Stimulated activated CD8-positive, alpha-beta memory T cell treated with anti-CD3 and anti-CD28 coated beads, Interleukin-4, amount 100 ng/mL, for 4 hours (primary cell): ENCODE results near the gene CAPN5.
"Not testable (repeated sequence)": the region's sequence is repeated elsewhere in the genome, so short reads cannot be mapped to it uniquely, and the experiment has no call there.

Experiments used
- DNase-seq, 2 donors: peaks; one replicate each; pipeline ENCODE4 v3.0.0-alpha.2; 2020; ENCODE audit warnings: low read depth in 2 of 2, low spot score in 1 of 2

CAPN5 gene

DNA sequence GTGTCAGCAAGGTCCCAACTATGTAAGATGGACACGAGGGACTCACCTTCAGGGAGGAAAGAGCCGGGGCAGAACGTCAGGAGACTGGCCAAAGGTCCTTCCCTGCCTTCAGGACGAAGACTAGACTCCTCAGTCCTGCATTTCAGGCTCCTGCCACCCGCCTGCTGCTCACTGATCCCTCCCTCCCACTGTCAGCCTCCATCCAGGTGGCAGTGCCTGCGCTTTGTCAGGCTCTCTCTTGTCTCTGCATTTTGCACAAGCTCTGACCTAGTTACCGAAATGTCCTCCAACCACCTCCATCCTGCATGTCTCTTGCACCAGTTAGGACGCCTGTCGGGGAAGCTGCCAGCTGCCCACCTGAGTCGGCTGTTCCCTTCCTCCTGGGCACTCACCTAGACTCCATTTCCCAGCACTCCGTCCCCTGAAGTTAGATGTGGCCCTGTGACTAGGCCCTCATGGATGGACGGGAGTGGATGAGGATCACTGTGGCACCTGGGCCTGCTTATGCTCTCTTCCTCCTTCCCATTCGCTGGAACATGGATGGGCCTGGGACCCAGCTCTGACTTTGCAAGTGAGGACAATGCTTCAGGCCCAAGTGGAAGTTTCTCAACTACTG, 24.6 kb upstream of the CAPN5 start:
- no peak for DNase-seq

DNA sequence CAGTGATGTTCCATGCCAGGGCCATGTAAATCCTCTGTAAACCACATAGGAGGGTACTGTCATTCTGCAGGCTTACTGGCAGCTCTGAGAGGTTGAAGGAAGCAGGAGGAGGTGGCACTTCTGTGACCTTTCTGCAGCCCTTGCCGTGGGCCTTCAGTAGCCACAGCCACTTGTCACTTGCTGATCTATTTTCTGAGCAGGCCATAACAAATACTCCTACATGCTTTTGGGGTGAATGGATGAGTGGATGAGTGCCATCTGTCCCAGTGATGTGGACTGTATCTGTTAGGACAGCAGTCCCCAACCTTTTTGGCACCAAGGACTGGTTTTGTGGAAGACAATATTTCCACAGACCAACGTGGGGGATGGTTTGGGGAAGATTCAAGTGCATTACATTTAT, 22.4 kb upstream of the CAPN5 start:
- DNase-seq = no peak

DNA sequence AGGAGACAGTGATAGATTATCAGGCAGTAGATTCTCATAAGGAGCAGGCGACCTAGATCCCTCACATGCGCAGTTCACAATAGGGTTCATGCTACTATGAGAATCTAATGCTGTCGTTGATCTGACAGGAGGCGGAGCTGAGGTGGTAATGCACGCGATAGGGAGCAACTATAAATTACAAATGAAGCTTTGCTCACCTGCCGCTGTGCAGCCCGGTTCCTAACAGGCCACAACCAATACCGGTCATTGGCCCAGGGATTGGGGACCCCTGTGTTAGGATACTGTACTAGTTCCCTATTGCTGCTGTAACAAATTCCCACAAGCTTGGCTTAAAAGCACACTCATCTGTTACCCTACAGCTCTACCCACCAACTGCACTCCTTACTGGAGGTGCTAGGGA, 21.9 kb upstream of the CAPN5 start:
- DNase-seq = no peak

DNA sequence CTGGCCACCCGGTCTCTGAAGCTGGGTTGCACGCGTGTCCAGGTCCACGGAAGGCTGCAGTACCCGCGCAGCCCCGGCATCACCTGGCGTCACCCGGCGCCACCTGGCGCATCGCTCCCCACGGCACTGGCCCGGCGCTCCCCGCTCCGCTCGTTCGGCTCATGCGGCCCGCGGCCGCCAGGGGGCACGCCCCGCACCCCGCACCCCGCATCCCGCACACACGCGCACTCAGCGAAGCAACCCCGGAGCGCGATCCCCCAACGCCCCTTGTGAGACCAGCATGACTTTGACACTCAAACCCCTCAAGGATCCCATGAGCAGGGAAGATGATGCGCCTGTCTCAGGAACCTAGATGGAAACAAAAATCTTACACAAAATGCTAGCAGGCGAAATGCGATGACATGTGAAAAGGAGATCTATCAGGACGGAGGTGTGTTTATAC, 20.7 kb upstream of the CAPN5 start:
- DNase-seq = no peak

DNA sequence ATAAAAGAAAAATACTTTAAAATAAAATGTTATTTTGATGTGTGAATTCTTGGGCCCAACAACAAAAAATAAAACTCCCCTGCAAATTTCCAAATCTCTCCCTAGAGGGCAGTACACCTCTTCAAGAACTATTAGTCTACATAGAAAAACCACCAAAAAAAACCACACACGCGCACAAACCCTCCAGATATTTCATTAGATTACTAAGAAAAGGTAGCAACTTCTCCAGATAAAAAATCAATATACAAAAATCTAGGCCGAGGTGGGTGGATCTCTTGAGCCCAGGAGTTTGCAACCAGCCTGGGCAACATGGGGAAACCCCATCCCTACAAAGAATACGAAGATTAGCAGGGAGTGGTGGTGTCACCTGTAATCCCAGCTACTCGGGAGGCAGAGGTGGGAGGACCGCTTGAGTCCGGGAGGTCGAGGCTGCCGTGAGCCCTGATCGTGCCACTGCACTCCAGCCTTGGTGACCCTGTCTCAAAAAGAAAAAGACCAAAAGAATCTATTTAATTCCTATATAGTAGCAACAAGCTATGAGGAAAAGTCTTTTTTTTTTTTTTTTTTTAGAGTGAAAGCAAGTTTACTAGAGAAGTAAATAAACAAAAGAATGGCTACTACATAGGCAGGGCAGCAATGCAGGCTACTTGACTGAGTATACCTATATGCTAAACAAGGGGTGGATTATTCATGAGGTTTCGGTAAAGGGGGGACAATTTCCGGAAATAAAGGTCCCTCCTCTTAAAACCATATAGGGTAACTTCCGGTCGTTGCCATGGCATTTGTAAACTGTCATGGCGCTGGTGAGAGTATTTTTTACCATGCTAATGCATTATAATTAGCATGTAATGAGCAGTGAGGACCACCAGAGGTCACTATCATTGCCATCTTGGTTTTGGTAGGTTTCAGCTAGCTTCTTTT, 19.5 kb upstream of the CAPN5 start:
- peak; percentile 55 to 58 for DNase-seq

DNA sequence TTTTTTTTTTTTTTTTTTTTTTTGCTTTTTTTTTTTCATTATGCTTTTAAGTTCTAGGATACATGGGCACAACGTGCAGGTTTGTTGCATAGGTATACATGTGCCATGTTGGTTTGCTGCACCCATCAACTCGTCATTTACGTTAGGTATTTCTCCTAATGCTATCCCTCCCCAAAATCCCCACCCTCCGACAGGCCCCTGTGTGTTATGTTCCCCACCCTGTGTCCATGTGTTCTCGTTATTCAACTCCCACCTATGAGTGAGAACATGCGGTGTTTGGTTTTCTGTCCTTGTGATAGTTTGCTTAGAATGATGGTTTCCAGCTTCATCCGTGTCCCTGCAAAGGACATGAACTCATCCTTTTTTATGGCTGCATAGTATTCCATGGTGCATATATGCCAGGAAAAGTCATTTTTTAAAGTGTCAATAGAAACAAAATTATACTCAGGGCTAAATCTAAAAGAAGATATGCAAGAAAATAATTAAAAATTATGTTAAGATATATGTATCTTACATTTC, 18.8 kb upstream of the CAPN5 start:
- DNase-seq = not testable (repeated sequence)

DNA sequence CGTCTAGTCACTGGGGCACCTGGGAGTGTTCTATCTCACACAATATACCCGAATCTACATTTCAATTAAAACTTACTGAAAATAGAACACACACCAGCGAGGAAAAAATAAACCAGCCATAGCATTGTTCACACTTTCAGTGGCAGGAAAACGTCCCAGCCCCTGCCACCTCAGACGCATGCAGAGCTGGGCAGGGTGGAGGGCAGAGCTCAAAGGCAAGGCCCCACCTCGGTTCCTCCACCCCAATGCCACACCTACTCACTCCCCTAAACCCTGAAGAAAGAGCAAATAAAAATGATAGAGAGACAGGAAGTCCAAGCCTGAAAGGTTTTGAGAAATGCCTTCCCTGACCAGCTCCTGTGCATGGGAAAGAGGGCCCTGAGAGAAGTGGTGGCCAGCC, 17.7 kb upstream of the CAPN5 start:
- DNase-seq = no peak

DNA sequence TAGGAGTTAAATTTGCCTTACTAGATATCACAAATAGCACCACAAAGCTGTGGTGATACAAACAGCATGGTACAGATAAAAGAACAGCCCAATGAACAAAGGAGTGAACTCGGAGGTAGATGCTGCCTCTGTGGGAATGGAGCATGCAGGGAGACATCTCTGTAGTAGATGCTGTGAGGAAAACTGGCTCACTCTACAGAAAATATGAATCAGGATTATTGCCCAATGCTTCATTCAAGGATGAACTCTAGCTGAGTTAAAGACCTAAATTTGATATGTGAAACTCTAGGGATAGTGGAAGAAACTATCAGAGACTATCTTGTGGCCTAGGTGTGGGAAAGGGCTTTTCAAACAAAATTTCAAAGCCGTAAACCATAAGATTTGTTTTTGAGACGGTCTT, 15.3 kb upstream of the CAPN5 start:
- DNase-seq = no peak

DNA sequence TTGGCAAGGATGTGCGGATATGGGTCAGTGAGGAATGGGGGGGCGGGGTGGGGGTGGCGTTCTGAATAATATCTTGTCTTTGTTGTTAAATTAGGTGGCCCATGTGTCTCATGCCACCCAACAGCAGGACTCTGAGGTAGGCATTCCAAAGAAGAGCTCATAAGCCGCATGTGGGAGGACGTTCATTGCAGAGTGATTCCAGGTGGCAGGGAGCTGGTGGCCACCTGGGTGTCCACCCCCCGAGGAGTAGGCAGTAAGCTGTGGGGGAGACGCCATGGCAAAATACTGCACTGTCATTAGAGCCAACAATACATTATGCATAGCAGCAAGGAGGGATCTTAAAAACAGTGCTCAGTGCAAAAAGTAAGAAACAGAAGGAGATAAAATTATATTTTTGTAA, 14.3 kb upstream of the CAPN5 start:
- no peak for DNase-seq

DNA sequence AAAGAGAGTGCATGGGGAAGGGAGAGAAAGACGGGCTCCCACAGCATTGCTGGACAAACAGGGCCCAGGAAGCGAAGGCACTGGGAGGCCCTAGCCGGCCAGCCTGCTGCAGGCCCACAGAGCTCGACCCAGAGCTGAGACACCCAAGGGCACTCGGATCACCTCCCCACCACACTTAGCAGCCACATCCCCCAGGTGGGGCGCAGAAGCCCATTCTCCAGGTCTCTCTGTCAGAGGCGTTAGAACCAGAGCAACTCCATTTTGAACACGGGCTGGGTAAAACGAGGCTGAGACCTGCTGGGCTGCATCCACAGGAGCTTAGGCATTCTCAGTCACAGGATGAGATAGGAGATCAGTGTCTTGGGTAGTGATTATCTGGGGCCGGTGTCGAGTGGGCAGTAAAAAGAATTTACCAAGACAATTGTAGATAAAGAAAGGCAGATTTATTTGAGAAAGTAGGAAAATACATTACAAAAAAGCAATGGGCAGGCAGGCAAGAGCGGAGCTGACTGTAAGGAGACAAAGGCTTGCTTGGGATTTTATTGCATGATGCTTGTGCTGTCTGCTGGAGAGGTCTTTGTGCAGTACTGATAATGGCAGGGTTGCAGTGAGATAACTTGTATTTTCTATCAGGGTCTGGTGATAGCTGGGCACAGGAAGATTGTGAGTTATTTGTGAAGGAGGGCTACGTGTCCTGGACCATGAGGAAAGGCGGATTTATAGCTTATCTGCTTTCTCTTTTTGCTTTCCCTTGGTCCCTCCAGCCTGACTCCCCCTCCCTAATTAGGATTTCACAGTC, 13.4 kb upstream of the CAPN5 start:
- DNase-seq = no peak

DNA sequence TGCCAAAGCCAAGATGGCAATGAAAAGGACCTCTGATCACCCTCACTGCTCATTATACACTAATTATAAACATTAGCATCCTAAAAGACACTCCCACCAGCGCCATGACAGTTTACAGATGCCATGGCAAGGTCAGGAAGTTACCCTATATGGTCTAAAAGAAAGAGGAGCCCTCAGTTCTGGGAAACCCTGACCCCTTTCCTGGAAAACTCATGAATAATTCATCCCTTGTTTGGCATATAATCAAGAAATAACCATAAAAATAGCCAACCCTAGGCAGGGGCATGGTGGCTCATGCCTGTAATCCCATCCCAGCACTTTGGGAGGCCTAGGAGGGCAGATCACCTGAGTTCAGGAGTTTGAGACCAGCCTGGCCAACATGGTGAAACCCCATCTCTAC, 12.7 kb upstream of the CAPN5 start:
- no peak for DNase-seq

DNA sequence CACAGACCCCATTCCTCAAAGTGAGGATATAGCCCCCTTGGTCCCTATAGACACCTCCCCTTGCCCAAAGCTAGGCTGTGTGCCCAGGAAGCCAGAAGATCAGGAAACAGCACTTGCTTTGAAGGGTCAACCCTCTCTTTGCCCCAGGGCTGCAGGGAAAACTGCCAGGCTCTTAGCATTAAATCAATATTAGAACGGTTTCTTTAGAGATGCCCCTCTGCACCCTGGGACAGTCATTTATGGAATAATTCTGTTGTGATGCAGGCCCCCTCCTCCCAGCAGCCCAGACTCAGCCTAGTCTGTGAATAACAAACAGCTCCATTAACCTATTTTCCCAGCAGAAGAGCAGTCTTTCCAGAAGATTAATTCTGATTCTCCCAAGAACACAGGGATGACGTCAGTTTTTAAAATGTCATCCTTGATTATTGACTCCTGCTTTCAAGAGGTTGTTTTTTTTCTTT, 11.6 kb upstream of the CAPN5 start:
- no peak for DNase-seq

DNA sequence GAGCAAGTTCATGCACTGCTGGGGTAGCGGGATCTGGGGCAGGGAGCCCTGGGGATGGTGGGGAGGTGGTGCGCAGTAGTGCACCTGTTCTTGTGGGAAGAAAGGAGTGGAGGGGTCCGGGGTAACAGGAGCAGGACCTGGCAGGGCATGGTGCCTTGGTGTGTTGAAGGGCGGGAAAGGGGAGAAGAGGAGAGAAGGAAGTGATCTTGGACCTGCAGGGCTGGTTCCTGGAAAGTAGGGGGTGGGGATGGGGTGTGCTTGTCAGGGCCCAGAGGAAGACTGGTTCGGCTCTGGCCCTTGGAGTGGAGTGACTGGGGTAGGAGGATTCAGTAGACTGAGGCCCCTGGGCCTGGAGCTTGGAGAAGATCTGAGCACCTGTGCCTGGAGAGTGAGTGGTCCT, 10.9 kb upstream of the CAPN5 start:
- no peak for DNase-seq

DNA sequence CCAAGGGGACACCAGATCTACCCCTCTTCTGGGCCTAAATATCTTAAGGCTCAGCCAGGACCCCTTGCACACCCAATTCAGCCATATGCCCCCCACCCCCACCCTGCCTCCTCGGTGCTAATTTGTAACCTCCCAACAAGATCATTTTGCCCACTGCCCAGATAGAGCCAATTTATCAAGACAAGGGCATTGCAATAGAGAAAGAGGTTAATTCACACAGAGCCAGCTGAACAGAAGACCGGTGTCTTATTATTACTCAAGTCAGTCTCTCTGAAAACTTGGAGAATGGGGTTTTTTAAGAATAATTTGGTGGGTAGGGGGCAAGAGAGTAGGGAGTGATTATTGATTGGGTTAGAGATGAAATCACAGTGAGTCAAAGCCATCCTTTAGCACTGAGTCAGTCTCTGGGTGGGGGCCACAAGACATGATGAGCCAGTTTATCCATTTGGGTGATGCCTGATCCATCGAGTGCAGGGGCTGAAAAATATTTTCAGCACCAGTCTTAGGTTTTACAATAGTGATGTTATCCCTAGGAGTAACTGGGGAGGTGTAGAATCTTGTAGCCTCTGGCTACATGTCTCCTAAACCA, 9.9 kb upstream of the CAPN5 start:
- DNase-seq = no peak

DNA sequence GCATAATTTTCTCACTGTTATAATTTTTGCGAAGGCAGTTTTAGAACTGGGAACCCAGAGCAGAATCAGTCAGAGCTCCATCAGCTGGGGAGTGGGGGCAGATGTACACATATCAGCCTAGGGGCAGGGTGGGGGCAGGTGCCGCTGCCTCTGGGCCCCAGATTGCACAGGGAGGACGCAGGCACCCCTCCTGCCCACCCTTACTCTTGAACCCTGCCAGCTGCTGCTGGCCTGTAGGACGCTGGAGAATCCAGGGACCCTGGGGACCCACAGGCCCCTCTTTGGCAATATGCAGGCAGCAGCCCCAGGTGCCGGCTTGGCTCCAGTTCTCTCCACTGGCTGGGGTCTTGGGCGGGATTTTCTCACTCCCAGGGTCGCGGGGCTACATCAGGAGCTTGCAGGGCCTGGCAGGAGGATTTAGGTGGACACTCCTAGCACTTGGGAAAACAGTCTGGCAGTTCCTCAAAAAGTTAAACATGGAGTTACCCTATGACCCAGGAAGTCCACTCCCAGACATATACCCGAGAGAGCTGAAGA, 8.8 kb upstream of the CAPN5 start:
- no peak for DNase-seq

DNA sequence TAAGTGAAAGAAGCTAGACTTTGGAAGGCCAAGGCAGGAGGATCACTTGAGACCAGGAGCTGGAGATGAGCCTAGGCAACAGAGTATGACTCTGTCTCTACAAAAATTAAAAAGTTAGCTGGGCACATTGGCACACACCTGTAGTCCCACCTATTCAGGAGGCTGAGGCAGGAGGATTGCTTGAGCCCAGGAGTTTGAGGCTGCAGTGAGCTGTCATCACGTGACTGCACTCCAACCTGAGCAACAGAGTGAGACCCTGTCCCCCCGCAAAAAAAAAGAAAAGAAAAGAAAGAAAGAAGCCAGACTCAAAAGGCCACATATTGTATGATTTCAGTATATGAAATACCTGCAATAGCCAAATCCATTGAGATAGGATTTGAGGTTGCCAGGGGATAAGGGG, 7.9 kb upstream of the CAPN5 start:
- DNase-seq = no peak

DNA sequence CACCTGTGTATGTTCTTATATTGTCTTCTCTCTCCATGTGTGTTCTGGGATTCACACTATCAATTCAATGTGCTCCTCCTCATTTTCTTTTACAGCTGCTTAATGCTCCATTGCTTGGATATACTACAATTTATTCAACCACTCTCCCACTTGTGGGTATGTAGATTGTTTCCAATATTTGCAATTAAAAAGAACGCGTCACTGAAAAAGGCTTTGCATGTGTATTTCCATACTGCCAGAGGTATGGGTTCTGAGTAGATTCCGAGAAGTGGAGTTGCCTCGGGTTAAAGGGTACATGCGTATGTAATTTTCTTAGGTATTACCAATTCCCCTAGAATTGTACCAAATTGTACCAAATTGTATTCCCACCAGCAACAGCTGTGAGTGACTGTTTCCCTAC, 7.0 kb upstream of the CAPN5 start:
- no peak for DNase-seq

DNA sequence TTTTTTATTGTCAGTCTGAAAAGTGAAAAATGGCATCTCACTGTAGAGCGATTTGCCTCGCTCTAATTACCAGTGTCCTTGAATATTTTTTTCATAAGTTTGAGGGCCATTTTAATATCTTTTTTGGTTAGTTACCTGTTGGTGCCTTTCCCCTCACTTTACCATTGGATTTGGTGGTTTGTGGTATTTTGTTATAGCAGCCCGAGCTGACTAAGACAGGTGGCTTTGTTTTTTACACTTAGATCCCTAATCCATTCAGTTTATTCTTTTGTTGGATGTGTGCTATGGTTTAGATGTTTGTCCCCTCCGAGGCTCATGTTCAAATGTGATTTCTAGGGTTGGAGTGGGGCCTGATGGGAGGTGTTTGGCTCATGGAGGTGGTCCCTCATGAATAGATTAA, 6.5 kb upstream of the CAPN5 start:
- no peak for DNase-seq

DNA sequence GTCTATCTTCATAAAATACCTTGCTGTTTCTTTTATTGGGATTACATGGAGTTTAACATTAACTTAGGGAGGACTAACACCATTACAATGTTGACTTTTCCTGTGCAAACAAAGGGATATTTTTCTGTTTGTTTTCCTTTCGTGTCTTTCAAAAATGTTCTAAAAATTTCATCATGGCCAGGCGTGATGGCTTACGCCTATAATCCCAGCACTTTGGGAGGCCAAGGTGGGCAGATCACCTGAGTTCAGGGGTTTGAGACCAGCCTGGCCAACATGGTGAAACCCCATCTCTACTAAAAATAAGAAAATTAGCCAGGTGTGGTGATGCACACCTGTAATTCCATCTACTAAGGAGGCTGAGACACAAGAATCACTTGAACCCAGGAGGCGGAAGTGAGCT, 5.5 kb upstream of the CAPN5 start:
- DNase-seq = not testable (repeated sequence)

DNA sequence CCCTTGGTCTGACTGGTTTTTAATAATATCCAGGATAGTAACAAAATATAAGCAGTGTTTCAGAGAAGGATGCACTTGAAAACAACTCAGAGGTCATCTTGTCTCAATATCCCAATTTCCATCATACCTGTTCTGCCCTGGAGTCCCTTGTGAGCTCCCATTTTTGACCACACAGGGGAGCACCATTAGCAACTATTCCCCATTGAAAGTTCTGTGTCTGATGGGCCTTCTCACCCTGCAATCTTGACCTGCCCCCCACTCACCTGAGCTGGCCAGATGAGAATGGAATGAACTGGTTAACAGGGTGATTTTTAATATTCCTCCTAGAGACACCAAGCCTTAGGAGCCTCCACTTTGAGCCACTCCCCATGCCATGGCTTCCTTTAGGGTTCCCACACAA, 3.8 kb upstream of the CAPN5 start:
- no peak for DNase-seq

DNA sequence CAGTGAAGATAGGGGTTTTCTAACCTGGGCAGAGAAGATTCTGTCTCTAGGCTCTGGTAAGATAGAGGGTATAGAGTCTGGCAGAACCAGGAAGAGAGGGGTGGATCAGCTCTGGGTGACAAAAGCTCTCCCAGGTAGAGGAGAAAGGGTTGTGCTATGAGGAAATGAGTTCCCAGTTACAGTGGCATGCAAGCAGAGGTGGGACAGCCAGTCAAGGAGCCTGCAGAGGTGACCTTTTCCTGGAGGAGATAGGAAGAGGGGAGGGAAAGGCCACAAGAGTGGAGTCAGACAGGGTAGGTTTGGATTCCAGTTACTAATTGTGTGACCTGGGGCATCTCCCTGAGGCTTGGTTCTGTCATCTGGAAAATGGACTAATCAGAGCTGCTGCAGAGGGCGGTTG, 3.4 kb upstream of the CAPN5 start:
- DNase-seq = no peak
